HCT116 (cell line): ENCODE data around the gene ITIH3. TPM values are rescaled to one million over a fixed set of nuclear protein-coding genes. Genes with fewer than 3 reads are reported as not detected.

Source experiments
- ATAC-seq: fragments of 200-7000 bp; cut with Tn5 transposase; 2 replicates; pipeline ENCODE4 v1.9.1; 2020; ENCODE audit warnings: mild to moderate bottlenecking, moderate library complexity
- BruUV-seq: library from RNA; stranded (reverse); fragments of 400-500 nt; replicated peaks from 2 replicates; lab custom pipeline; 2021; lab: Mats Ljungman, UMichigan
- CTCF ChIA-PET: fragments of 300-600 bp; sonication (Branson Sonifier 250); formaldehyde crosslinking; loops from one replicate; lab custom pipeline; 2021; ENCODE audit warnings: antibody characterized with exemption; lab: Charles Lee
- POLR2A ChIA-PET: fragments of 300-600, 350-600 bp; sonication (Branson Sonifier 250); formaldehyde crosslinking; loops from one replicate; lab custom pipeline; 2021; ENCODE audit warnings: antibody characterized with exemption; lab: Charles Lee
- RAD21 ChIA-PET, 2 experiments: fragments of 300-600 bp; sonication (Branson Sonifier 250); formaldehyde crosslinking; loops; one replicate each; lab custom pipeline; 2023; ENCODE audit warnings: low total read pairs in 2 of 2; ENCODE audit not compliant: uncharacterized antibody in 2 of 2, unreplicated experiment in 2 of 2, low non-redundant PET in 1 of 2; lab: Charles Lee
- DNase-seq: peaks from one replicate; pipeline ENCODE4 v3.0.0-alpha.2; 2010; ENCODE audit warnings: low read depth, low spot score
- H2AFZ ChIP-seq: fragments of 200-600 bp; shearing (Covaris generic), sonication (generic); 2 replicates; pipeline ENCODE4 v1.6.1; 2017; ENCODE audit warnings: low read depth, mixed run types, mixed read lengths, antibody characterized with exemption, low read length; ENCODE audit not compliant: poor library complexity, severe bottlenecking
- H3K27ac ChIP-seq: 2 replicates; pipeline ENCODE4 v1.5.1; 2012; ENCODE audit warnings: low read depth, low read length
- H3K27me3 ChIP-seq: fragments of 200-600 bp; sonication (generic); 2 replicates; pipeline ENCODE4 v1.6.1; 2016; ENCODE audit warnings: mixed run types, low read length, mixed read lengths; ENCODE audit not compliant: insufficient read depth
- H3K36me3 ChIP-seq, 2 experiments: fragments of 200-500 bp in 1 of 2; fragments of 200-600 bp in 1 of 2; sonication (Bioruptor generic) in 1 of 2; sonication (generic) in 1 of 2; 2 replicates each; pipeline versions ENCODE4 v1.5.1 to v1.6.1; 2014 to 2016; ENCODE audit warnings: low read length in 2 of 2, inconsistent platforms in 1 of 2, mixed read lengths in 1 of 2, mixed run types in 1 of 2; ENCODE audit not compliant: insufficient read depth in 2 of 2, control insufficient read depth in 1 of 2
- H3K4me1 ChIP-seq, 2 experiments: fragments of 200-600 bp in 1 of 2; sonication (generic) in 1 of 2; 2 replicates each; pipeline versions ENCODE4 v1.5.1 to v1.6.1; 2012 to 2017; ENCODE audit warnings: low read length in 2 of 2, inconsistent platforms in 1 of 2, mild to moderate bottlenecking in 1 of 2, mixed read lengths in 1 of 2, mixed run types in 1 of 2, moderate library complexity in 1 of 2; ENCODE audit not compliant: insufficient read depth in 2 of 2, control insufficient read depth in 1 of 2
- H3K4me2 ChIP-seq: fragments of 200-600 bp; sonication (generic); 2 replicates; pipeline ENCODE4 v1.6.1; 2017; ENCODE audit warnings: mixed run types, low read length, mixed read lengths
- H3K4me3 ChIP-seq, 2 experiments: fragments of 200-600 bp in 1 of 2; sonication (generic) in 1 of 2; replicated peaks in 1 of 2; 2 replicates each; pipeline ENCODE4 v1.5.1; 2011 to 2016; ENCODE audit warnings: low read length in 2 of 2, control low read depth in 1 of 2, low read depth in 1 of 2, mild to moderate bottlenecking in 1 of 2, mixed read lengths in 1 of 2, mixed run types in 1 of 2
- H3K79me2 ChIP-seq: fragments of 200-600 bp; sonication (generic); 2 replicates; pipeline ENCODE4 v1.6.1; 2017; ENCODE audit warnings: mild to moderate bottlenecking, mixed run types, low read length, moderate library complexity, mixed read lengths; ENCODE audit not compliant: insufficient read depth
- H3K9ac ChIP-seq: fragments of 200-600 bp; sonication (generic); 2 replicates; pipeline ENCODE4 v1.6.1; 2016; ENCODE audit warnings: low read length, mixed read lengths
- H3K9me2 ChIP-seq: fragments of 200-600 bp; sonication (generic), shearing (Covaris generic); 2 replicates; pipeline ENCODE4 v1.6.1; 2017; ENCODE audit warnings: mixed run types, mild to moderate bottlenecking, moderate library complexity; ENCODE audit not compliant: insufficient read depth
- H3K9me3 ChIP-seq, 2 experiments: fragments of 200-500 bp in 1 of 2; fragments of 200-600 bp in 1 of 2; sonication (Bioruptor generic) in 1 of 2; sonication (generic) in 1 of 2; 2 replicates each; pipeline ENCODE4 v1.6.1; 2014 to 2017; ENCODE audit warnings: low read length in 2 of 2, mixed read lengths in 2 of 2, inconsistent platforms in 1 of 2, low read depth in 1 of 2, mild to moderate bottlenecking in 1 of 2, mixed run types in 1 of 2, moderate library complexity in 1 of 2; ENCODE audit not compliant: control insufficient read depth in 1 of 2, insufficient read depth in 1 of 2
- H4K20me1 ChIP-seq: fragments of 200-600 bp; sonication (generic), shearing (Covaris generic); 2 replicates; pipeline ENCODE4 v1.6.1; 2017; ENCODE audit warnings: mixed run types, mild to moderate bottlenecking, moderate library complexity; ENCODE audit not compliant: insufficient read depth
- CBX3 ChIP-seq: IDR thresholded peaks from 2 replicates; pipeline ENCODE4 v1.6.1; 2012; ENCODE audit warnings: low read depth
- CEBPB ChIP-seq: IDR thresholded peaks from 2 replicates; pipeline ENCODE4 v1.6.1; 2012; ENCODE audit warnings: low read depth
- EGR1 ChIP-seq: IDR thresholded peaks from 2 replicates; pipeline ENCODE4 v1.6.1; 2012; ENCODE audit warnings: low read depth
- EZH2 ChIP-seq: fragments of 200-600 bp; sonication (generic); IDR thresholded peaks from 2 replicates; pipeline ENCODE4 v1.6.1; 2017; ENCODE audit warnings: antibody characterized with exemption, mixed run types
- FOSL1 ChIP-seq: IDR thresholded peaks from 2 replicates; pipeline ENCODE4 v1.6.1; 2012; ENCODE audit warnings: low read depth
- MAX ChIP-seq: IDR thresholded peaks from 2 replicates; pipeline ENCODE4 v1.6.1; 2012
- POLR2A ChIP-seq: IDR thresholded peaks from 2 replicates; pipeline ENCODE4 v1.7.0; 2011; ENCODE audit warnings: borderline replicate concordance; ENCODE audit not compliant: insufficient read depth, insufficient read length; ENCODE audit errors: extremely low read depth
- POLR2AphosphoS5 ChIP-seq: IDR thresholded peaks from 2 replicates; pipeline ENCODE4 v1.6.1; 2011; ENCODE audit warnings: mild to moderate bottlenecking, low read depth, low read length, moderate library complexity
- SIN3A ChIP-seq: IDR thresholded peaks from 2 replicates; pipeline ENCODE4 v1.6.1; 2012; ENCODE audit warnings: low read depth
- SRF ChIP-seq: IDR thresholded peaks from 2 replicates; pipeline ENCODE4 v1.6.1; 2012; ENCODE audit warnings: low read depth
- TCF7L2 ChIP-seq: IDR thresholded peaks from 2 replicates; pipeline ENCODE4 v1.7.0; 2011; ENCODE audit warnings: borderline replicate concordance, inconsistent platforms; ENCODE audit not compliant: insufficient read depth, insufficient read length; ENCODE audit errors: extremely low read depth
- ZBTB33 ChIP-seq: IDR thresholded peaks from 2 replicates; pipeline ENCODE4 v1.6.1; 2011; ENCODE audit warnings: mild to moderate bottlenecking, low read length, moderate library complexity; ENCODE audit not compliant: insufficient replicate concordance; ENCODE audit errors: extremely low read depth
- intact Hi-C: fragments of 100-400 bp; cut with micrococcal nuclease; formaldehyde crosslinking; loops from 2 replicates; pipeline ENCODE4 v1.10.0; 2022
- total RNA-seq: library from RNA; stranded (reverse); gene quantifications from one replicate; pipeline ENCODE4 v1.2.1, GENCODE V29; 2021; ENCODE audit not compliant: unreplicated experiment
- TF ChIP-seq, protein P1 (sequence below): IDR thresholded peaks from 2 replicates; pipeline ENCODE4 v1.6.1; 2012

ITIH3 gene
- total RNA-seq, 1 experiment from 2014 or later = 0.44 TPM

GRCh38 chr3:52788890-52789745, 5.5 kb upstream of the ITIH3 start:
- no peaks in the 10 kb centered on the region for H3K36me3 ChIP-seq
- H3K9ac ChIP-seq = no peak overlapping the region
- RAD21 ChIA-PET = no interaction called here
- H2AFZ ChIP-seq = no peak overlapping the region
- H3K79me2 ChIP-seq = no peaks in the 10 kb centered on the region
- TF ChIP-seq SRF (no peak), MAX (no peak), POLR2A (no peak), POLR2AphosphoS5 (no peak), CEBPB (no peak), SIN3A (no peak), TCF7L2 (no peak), EGR1 (no peak)
- TF ChIP-seq, protein P1, sequence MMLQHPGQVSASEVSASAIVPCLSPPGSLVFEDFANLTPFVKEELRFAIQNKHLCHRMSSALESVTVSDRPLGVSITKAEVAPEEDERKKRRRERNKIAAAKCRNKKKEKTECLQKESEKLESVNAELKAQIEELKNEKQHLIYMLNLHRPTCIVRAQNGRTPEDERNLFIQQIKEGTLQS = no peak
- no peak overlapping the region for H3K4me2 ChIP-seq
- no peak overlapping the region for H3K27ac ChIP-seq
- no peaks in the 10 kb centered on the region for H3K27me3 ChIP-seq
- H3K4me3 ChIP-seq = no peak overlapping the region
- CTCF ChIA-PET = interaction anchor here (1.7 kb wide), 1 partner anchor 10 kb away, joined by 4 read pairs; no protein-coding TSS in a partner anchor
- H4K20me1 ChIP-seq = no peaks in the 10 kb centered on the region
- H3K9me2 ChIP-seq = no peaks in the 10 kb centered on the region
- no peaks in the 10 kb centered on the region for H3K4me1 ChIP-seq
- ATAC-seq (no peak), DNase-seq (no peak)
- BruUV-seq = no TSS peak
- POLR2A ChIA-PET = no interaction called here
- intact Hi-C loops = no loop called here
- no peaks in the 10 kb centered on the region for H3K9me3 ChIP-seq

- Histone ChIP-seq H3K9ac (no peak overlapping the region), H3K4me2 (no peak overlapping the region), H3K36me3 (no peaks in the 10 kb centered on the region), H4K20me1 (no peaks in the 10 kb centered on the region), H3K27ac (no peak overlapping the region), H3K27me3 (no peaks in the 10 kb centered on the region), H3K9me2 (no peaks in the 10 kb centered on the region), H2AFZ (no peak overlapping the region), H3K9me3 (no peaks in the 10 kb centered on the region), H3K79me2 (no peaks in the 10 kb centered on the region), H3K4me1 (no peaks in the 10 kb centered on the region), H3K4me3 (no peak overlapping the region)
- DNase-seq (no peak), ATAC-seq (no peak)
- ChIA-PET POLR2A (no interaction called here), CTCF (interaction anchor here (1.7 kb wide), 1 partner anchor 9 kb away, joined by 4 read pairs; no protein-coding TSS in a partner anchor), RAD21 (no interaction called here)
- intact Hi-C loops = no loop called here
- BruUV-seq = no TSS peak
- no peak for TF ChIP-seq FOSL1
- TF ChIP-seq, protein P1 = no peak
- no peak for TF ChIP-seq CBX3
- TF ChIP-seq ZBTB33 = no peak
- no peak for TF ChIP-seq EZH2
- no peak for TF ChIP-seq SRF
Observed at GRCh38 chr3:52789746-52790040, 4.9 kb upstream of the ITIH3 start.
